HepG2 (cell line): ENCODE data around the gene TNKS1BP1. TPM values are rescaled to one million over a fixed set of nuclear protein-coding genes. Genes with fewer than 3 reads are reported as not detected.

Source experiments
- FOXP1 ChIP-seq, 2 experiments: fragments of 450-650 bp in 1 of 2; IDR thresholded peaks; 2 replicates each; pipeline ENCODE4 v1.6.1; 2017 to 2018; ENCODE audit warnings: antibody characterized with exemption in 1 of 2
- NKX3-1 ChIP-seq: sonication (generic); formaldehyde crosslinking; IDR thresholded peaks from 2 replicates; pipeline ENCODE4 v1.5.0; 2020; ENCODE audit warnings: missing genetic modification reagents
- RFX1 ChIP-seq: fragments of 450-650 bp; IDR thresholded peaks from 2 replicates; pipeline ENCODE4 v1.6.1; 2017
- ZFP91 ChIP-seq: sonication (generic); formaldehyde crosslinking; IDR thresholded peaks from 2 replicates; pipeline ENCODE4 v1.9.0; 2022; ENCODE audit warnings: missing genetic modification reagents, mild to moderate bottlenecking, borderline replicate concordance
- ZNF275 ChIP-seq: sonication (generic); formaldehyde crosslinking; IDR thresholded peaks from 2 replicates; pipeline ENCODE4 v1.8.0; 2022; ENCODE audit warnings: missing genetic modification reagents, mild to moderate bottlenecking, inconsistent platforms, borderline replicate concordance
- ZNF629 ChIP-seq: sonication (generic); formaldehyde crosslinking; conservative IDR thresholded peaks from 2 replicates; pipeline ENCODE4 v1.5.0; 2020; ENCODE audit warnings: missing genetic modification reagents
- ZNF781 ChIP-seq: sonication (generic); formaldehyde crosslinking; IDR thresholded peaks from 2 replicates; pipeline ENCODE4 v1.5.1; 2020; ENCODE audit warnings: borderline replicate concordance, mild to moderate bottlenecking, missing genetic modification reagents; ENCODE audit errors: not compliant biosample characterization
- polyA plus RNA-seq, 8 experiments: library from polyadenylated mRNA; depleted of rRNA in 3 of 8; stranded (reverse) in 7 of 8; unstranded in 1 of 8; fragments of >200 nt; fragmentation: Illumina TruSeq in 4 of 8; extraction: Trizol in 4 of 8; gene quantifications; 2 replicates each; pipeline versions ENCODE4 v1.2.1 to v1.2.3, GENCODE V29; 2011 to 2016; ENCODE audit warnings: low read depth in 4 of 8, missing spikeins in 1 of 8, mixed read lengths in 1 of 8; ENCODE audit not compliant: insufficient read depth in 1 of 8
- total RNA-seq, 5 experiments: library from RNA; depleted of rRNA; stranded (reverse); fragments of >200 nt; fragmentation: Illumina TruSeq; extraction: Trizol; gene quantifications; 2 replicates each; pipeline ENCODE4 v1.2.3, GENCODE V29; 2016; ENCODE audit warnings: low read depth in 1 of 5

TNKS1BP1 gene
- total and polyA plus RNA-seq, 2 of the 13 experiments (the other 11 are each of a cell fraction or from before 2014, with no cell fraction given) = 13.7 to 15.0 TPM

- TF ChIP-seq ZNF781 (CRISPR knock-in tag) = no peak
- no peak for TF ChIP-seq ZFP91 (CRISPR knock-in tag)
- peak; percentile 69 for TF ChIP-seq RFX1
- no peak for TF ChIP-seq ZNF275
- TF ChIP-seq ZNF629 = peak; percentile 67
- TF ChIP-seq NKX3-1 (CRISPR knock-in tag) = no peak
- no peak for TF ChIP-seq FOXP1 (IDR thresholded peaks at IDR 0.05)
- TF ChIP-seq FOXP1 (CRISPR knock-in tag; IDR thresholded peaks at IDR 0.05) = no peak
Measured at GRCh38 chr11:57322256-57323166, 2.2 kb downstream of the TNKS1BP1 start (continued).
